Erythroblast (primary cell): Measurements from ENCODE around the gene LANCL3.

Source experiments
- GATA1 ChIP-seq: IDR thresholded peaks from 2 replicates; pipeline ENCODE4 v1.6.1; 2011; ENCODE audit warnings: low read depth, mild to moderate bottlenecking, control low read depth, low read length, moderate library complexity
- POLR2A ChIP-seq: IDR thresholded peaks from 2 replicates; pipeline ENCODE4 v1.6.1; 2011; ENCODE audit warnings: mild to moderate bottlenecking, low read length

GRCh38 chrX:37594755-37595382 lies 23.4 kb downstream of the LANCL3 start:
- TF ChIP-seq POLR2A (no peak), GATA1 (no peak)
